NT2/D1 (cell line): ENCODE data around the gene SEZ6.
A peak's percentile ranks its signal among the peaks of the same experiment; 100 is the strongest.

ENCODE experiments used
- DNase-seq: peaks from one replicate; pipeline ENCODE4 v3.0.0-alpha.2; 2011; ENCODE audit warnings: low read depth, low spot score
- H3K27me3 ChIP-seq: 2 replicates; pipeline ENCODE4 v1.6.0; 2011; ENCODE audit warnings: mild to moderate bottlenecking; ENCODE audit not compliant: insufficient read length, insufficient read depth
- H3K36me3 ChIP-seq: 2 replicates; pipeline ENCODE4 v1.6.1; 2011; ENCODE audit warnings: mild to moderate bottlenecking, low read length, mixed read lengths; ENCODE audit not compliant: insufficient read depth, insufficient read length
- H3K4me1 ChIP-seq: 2 replicates; pipeline ENCODE4 v1.5.1; 2011; ENCODE audit not compliant: insufficient read depth, insufficient read length
- H3K4me3 ChIP-seq: 2 replicates; pipeline ENCODE4 v1.5.1; 2011; ENCODE audit warnings: low read depth; ENCODE audit not compliant: insufficient read length
- H3K9ac ChIP-seq: 2 replicates; pipeline ENCODE4 v1.6.0; 2011; ENCODE audit warnings: low read depth; ENCODE audit not compliant: insufficient read length
- H3K9me3 ChIP-seq: 2 replicates; pipeline ENCODE4 v1.5.1; 2011; ENCODE audit warnings: mild to moderate bottlenecking, low read length; ENCODE audit not compliant: insufficient read depth
- SUZ12 ChIP-seq: IDR thresholded peaks from 2 replicates; pipeline ENCODE4 v1.6.1; 2011; ENCODE audit not compliant: insufficient read length, insufficient read depth; ENCODE audit errors: extremely low read depth
- YY1 ChIP-seq: IDR thresholded peaks from 2 replicates; pipeline ENCODE4 v1.6.1; 2011; ENCODE audit not compliant: insufficient read length, insufficient read depth
- ZNF274 ChIP-seq: IDR thresholded peaks from 2 replicates; pipeline ENCODE4 v1.6.1; 2011; ENCODE audit warnings: mild to moderate bottlenecking, low read depth, low read length

Gene SEZ6

GRCh38 chr17:29048440-29049368 lies 42.9 kb upstream of the SEZ6 start:
- Histone ChIP-seq H3K9ac (no peak overlapping the region), H3K27me3 (no peaks in the 10 kb centered on the region), H3K9me3 (no peaks in the 10 kb centered on the region), H3K4me3 (no peak overlapping the region), H3K36me3 (peaks cover 6% of the 10 kb centered on the region), H3K4me1 (peaks cover 11% of the 10 kb centered on the region)
- no peak for TF ChIP-seq YY1
- no peak for TF ChIP-seq ZNF274
- TF ChIP-seq SUZ12: no peak
- no peak for DNase-seq

DNA sequence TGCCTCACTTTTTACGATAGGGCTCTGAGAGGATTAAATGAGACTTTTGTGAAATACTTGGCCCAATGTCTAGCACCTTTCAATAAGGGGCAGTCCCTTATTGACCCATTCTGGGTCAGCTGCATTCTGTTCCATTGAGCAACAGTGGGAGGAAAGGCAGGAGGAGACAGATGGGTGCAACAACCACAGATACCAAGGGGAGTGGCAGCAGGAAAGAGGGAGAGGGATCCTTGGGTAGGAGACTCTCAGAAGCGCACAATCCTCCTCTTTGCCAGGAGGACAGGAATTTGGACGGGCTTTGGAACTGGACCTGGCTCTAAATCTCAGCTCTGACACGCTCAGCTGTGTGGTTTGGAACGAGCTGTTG lies 40.6 kb upstream of the SEZ6 start:
- no peak overlapping the region for H3K9ac ChIP-seq
- TF ChIP-seq SUZ12 (no peak), ZNF274 (no peak), YY1 (no peak)
- no peaks in the 10 kb centered on the region for H3K36me3 ChIP-seq
- H3K27me3 ChIP-seq: no peaks in the 10 kb centered on the region
- no peak for DNase-seq
- no peaks in the 10 kb centered on the region for H3K9me3 ChIP-seq
- H3K4me1 ChIP-seq: peaks cover 15% of the 10 kb centered on the region
- H3K4me3 ChIP-seq: no peak overlapping the region

- no peak for TF ChIP-seq YY1
- no peak for TF ChIP-seq SUZ12
- TF ChIP-seq ZNF274: no peak
- no peak overlapping the region for H3K4me3 ChIP-seq
- no peak overlapping the region for H3K9ac ChIP-seq
- peaks cover 10% of the 10 kb centered on the region for H3K4me1 ChIP-seq
- DNase-seq: no peak
- H3K9me3 ChIP-seq: no peaks in the 10 kb centered on the region
- H3K27me3 ChIP-seq: no peaks in the 10 kb centered on the region
- H3K36me3 ChIP-seq: no peaks in the 10 kb centered on the region
Observed at GRCh38 chr17:29045734-29046472, 40.1 kb upstream of the SEZ6 start.

DNA sequence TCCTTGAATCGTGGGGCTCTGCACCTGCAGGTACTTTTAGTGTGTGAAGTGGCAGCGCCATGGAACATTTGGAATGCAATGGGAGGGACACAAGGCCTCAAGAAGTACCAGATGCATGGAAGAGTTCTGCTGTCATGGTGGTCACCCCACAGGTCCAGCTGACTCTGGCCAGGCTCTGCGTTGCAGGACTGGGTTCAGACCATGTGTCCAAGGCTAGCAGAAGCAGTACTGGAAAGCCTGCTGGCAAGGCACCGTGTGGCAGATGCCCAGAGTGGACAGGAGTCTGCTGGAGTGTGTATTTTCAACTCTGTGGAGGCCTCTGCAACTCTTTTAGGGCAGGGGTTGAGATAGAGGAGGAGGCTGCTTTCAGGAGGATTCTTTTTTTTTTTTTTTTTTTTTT lies 39.2 kb upstream of the SEZ6 start:
- no peak for DNase-seq
- no peak overlapping the region for H3K9ac ChIP-seq
- TF ChIP-seq SUZ12: no peak
- no peak for TF ChIP-seq ZNF274
- TF ChIP-seq YY1: no peak
- peaks cover 7% of the 10 kb centered on the region for H3K4me1 ChIP-seq
- H3K4me3 ChIP-seq: no peak overlapping the region
- H3K27me3 ChIP-seq: no peaks in the 10 kb centered on the region
- no peaks in the 10 kb centered on the region for H3K9me3 ChIP-seq
- no peaks in the 10 kb centered on the region for H3K36me3 ChIP-seq

DNA sequence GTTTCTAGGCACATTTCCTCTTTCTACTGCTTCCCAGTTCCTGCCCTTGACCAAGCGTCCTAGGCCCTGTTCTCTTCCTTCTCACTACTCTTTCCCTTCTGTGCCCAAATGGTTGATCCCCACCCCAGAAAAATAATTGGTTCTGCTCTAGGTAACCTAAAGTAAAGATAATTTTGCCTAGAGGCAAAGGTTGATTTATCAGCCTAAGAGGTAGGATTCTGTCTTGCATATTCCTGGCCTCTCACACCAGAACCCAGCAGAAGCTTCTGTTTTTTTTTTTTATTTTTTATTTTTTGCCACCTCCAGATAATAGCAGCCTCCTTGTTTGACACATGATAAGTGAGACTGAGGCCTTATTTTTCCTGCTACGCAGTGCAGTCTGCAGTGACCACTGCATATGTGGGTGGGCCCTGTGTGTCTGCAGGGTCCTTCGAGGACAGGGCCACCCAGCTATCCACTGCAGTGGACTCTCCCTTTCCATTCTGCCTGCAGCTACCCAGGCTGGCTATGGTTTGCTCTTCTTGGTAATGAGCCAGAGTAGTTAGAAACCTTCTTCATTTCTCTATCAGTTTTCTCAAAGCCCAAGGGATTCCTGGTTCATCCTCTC lies 37.8 kb upstream of the SEZ6 start:
- peaks cover 4% of the 10 kb centered on the region for H3K4me1 ChIP-seq
- no peak for DNase-seq
- TF ChIP-seq YY1 (no peak), ZNF274 (no peak), SUZ12 (no peak)
- H3K9me3 ChIP-seq: no peaks in the 10 kb centered on the region
- peak overlapping the region; percentile 78 for H3K9ac ChIP-seq
- H3K4me3 ChIP-seq: peak overlapping the region; percentile 38
- no peaks in the 10 kb centered on the region for H3K36me3 ChIP-seq
- H3K27me3 ChIP-seq: no peaks in the 10 kb centered on the region

- H3K9ac ChIP-seq: peak within 1 kb of the TSS; percentile 78
Observed at GRCh38 chr17:29042679-29043538, 37.1 kb upstream of the SEZ6 start, which contains the start of gene PIPOX. Gene PIPOX, plus strand, starts transcription at chr17:29043141. Its CDS starts 85 bp downstream, at chr17:29043226.

More at GRCh38 chr17:29042679-29043538, 37.1 kb upstream of the SEZ6 start, which contains the start of gene PIPOX:
- DNase-seq: peak; percentile 91
- H3K4me3 ChIP-seq: peak within 1 kb of the TSS; percentile 38
- H3K4me1 ChIP-seq: peaks cover 4% of the 10 kb centered on the region
- H3K36me3 ChIP-seq: no peaks in the 10 kb centered on the region
- TF ChIP-seq SUZ12 (no peak), ZNF274 (no peak), YY1 (no peak)
- no peaks in the 10 kb centered on the region for H3K9me3 ChIP-seq
- H3K27me3 ChIP-seq: no peaks in the 10 kb centered on the region
